Inflammatory macrophage treated with lipopolysaccharide for 4 hours (primary cell): ENCODE results near the gene TPD52L2.
"Not testable (repeated sequence)": the region's sequence is repeated elsewhere in the genome, so short reads cannot be mapped to it uniquely, and the experiment has no call there.

Experiments used
- DNase-seq: peaks from one replicate; pipeline ENCODE4 v3.0.0-alpha.2; 2020

Gene TPD52L2

DNA sequence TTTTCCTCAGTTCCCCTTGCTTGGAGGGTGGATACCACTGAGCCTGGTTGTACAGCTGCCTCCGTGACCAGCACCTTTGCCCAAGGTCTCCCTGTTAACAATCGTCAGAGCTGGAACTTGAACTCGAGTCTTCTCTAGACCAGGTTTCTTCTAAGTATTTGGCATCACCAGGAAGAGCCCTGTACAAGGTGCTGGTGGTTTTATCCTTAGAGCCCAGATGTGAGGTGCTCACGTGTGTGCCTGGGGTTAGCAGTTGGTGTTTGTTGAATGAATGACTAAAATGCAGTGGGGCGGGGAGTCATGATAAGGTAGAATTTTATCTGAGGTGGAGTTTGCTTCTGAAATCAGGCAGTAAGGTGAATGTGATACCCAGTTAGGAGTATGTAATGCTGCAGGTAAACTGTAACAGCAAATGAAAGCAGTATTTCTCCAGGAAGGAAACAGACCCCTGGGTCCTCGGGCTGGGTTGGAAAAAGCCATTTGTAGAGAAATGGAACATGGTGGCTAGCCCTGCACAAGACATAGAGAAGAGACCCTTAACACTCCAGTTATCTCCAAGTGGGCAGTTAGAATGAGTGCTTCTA is 33.0 kb downstream of the TPD52L2 start:
- no peak for DNase-seq

DNA sequence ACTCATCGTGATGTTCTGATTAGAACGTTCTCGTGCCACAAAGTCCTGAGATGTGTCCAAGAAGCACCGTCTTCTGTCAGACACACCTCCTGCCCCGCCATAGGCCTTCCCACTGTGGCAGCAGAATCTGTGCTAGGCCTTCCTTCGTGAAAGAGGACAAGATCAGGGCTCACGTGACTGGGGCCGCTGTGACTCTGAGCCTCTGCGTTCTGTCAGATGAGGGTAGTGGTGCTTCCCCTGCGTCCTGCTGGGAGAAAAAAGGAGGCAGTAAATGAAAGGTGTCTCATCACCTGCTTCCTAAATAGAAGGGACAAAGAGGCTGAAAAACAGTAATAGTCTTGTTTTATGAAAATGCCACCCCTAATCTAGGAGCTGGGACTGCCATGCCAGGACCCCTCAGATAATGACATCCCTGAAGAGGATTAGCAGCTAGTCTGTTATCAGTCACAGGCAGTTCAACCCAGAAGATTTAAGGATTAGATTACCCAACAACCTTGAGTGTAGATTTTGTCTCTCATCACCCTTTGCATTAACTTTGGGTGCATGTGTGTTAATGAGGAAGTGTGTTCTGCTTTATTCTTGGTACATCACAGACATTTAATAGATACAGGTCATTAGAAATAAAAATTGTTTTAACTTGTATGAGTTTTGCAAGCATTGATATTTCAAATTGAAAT is 34.0 kb downstream of the TPD52L2 start:
- peak; percentile 48 for DNase-seq

DNA sequence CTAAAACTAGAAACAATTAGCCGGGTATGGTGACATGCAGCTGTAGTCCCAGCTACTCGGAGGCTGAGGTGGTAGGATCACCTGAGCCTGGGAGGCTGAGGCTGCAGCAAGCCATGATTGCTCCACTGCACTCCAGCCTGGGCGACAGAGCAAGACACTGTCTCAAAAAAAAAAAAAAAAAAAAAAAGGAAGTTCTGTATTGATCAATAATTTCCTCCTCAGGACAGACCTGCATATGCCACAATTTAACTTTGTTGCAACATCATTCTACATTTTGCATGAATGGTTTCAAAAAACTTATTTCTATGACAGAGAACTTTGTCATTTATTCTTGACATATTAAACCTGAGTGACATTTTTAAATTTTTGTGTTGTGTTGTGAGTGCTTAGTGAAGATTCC is 35.3 kb downstream of the TPD52L2 start:
- DNase-seq: peak; percentile 85

DNA sequence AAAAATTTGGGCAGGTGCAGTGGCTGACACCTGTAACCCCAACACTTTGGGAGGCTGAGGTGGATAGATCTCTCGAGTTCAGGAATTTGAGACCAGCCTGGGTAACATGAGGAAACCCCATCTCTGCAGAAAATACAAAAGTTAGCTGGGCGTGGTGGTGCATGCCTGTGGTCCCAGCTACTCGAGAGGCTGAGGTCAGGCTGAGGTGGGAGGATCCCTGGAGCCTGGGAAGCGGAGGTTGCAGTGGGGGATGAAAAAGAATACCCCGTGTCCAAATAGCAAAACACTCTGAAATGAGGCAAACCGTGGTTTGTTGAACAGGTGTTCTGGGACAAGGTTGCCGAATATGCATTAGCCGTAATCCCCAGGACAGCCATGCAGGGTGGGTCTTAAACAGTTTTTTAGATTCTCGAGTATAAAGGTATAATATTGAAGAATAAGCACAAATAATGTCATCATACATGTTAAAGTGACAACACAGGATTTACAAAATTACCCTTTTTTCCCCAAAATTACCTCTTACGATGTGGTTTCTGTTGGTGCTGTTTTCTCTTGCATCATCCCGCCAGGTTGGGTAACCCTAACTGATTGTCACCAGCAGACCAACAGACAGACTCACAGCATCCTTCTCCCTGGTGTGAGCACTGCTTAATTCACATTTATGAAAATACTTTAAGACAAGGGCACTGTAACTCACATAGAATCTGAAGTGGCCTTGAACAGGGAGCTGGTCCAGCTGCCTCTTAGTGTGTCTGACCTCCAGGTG is 38.9 kb downstream of the TPD52L2 start:
- peak; percentile 69 for DNase-seq

DNA sequence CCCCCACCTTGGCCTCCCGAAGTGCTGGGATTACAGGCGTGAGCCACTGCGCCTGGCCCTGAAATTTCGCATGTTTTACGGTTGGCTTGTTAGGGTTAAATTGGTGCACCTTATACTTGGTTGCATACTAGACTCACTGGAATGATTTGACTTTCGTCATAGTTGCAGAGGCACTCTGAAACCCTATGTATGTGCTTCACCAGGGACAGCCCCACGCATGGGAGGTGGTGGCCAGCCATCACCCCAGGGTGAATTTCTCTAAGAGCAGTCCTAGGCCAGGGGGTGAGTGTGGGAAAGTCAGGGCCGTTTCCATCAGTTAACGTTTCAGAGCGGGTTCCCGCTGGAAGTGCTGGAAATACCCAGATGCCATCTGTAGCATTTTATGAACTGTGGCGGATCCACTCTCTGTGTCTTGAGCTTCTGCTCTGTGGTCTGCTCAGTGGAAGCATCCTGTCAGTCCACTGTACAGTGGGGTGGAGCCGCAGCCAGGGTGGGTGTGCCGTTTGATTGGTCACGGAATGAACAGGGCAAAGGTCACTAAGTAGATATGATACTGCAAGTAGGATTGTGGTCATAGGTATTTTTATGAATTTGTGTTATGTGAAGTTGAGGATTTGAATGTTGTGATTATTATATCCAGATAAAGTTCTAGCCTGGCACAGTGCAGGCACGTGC is 43.1 kb downstream of the TPD52L2 start:
- DNase-seq: no peak

DNA sequence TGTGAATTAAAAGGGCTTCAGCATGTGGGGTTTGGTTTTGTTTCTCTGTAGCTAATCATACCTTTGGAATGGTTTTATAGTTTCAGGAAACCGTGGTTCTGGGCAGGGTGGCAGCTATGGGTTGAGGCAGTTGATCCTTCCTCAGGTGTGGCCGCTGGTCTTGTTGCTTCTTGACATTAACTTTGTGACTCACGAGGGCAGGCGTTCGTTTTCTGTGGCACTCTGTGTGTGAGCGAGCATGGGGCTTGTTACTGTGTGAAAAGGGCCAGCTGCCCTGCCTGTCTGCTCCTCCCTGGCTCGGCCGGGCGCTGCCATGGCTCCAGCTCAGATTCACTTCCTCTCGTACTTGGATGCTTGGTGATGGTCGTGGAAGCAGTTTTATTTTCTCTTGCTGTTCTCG is 46.1 kb downstream of the TPD52L2 start:
- DNase-seq: peak; percentile 74

DNA sequence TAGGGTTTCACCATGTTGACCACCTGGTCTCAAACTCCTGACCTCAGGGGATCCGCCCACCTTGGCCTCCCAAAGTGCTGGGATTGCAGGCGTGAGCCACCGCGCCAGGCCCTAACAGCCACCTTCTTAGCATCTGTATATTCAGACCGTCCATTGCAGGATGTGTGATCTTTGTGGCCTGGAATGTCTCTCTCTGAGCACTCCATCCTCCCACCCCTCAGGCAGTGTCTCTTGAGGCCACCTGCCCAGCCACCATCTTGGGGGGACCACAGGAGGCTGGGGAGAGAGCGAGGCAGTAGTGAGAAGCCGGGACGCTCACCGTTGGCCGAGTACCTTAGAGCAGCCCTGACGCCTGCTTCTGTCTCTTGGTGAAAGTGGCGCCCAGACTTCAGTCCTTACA is 48.7 kb downstream of the TPD52L2 start:
- DNase-seq: no peak

DNA sequence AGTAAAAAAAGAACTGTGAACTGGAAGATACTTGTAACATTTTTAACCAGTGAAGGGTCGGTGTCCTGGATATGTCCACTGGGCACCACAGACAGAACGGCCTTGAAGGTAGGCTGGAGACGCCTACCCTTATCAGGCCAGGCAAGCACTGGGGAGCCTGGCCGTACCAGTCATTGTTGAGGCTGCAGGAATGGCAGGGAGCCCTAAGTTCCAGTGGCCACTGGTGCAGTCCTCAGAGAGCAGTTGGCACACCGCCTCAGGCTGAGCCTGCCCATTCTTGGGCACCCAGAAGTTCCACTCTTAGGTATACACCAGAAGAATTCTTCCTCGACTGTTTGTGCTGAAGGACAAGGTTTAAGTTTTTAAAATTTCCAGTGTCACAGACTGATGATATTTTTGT is 50.4 kb downstream of the TPD52L2 start:
- no peak for DNase-seq

DNA sequence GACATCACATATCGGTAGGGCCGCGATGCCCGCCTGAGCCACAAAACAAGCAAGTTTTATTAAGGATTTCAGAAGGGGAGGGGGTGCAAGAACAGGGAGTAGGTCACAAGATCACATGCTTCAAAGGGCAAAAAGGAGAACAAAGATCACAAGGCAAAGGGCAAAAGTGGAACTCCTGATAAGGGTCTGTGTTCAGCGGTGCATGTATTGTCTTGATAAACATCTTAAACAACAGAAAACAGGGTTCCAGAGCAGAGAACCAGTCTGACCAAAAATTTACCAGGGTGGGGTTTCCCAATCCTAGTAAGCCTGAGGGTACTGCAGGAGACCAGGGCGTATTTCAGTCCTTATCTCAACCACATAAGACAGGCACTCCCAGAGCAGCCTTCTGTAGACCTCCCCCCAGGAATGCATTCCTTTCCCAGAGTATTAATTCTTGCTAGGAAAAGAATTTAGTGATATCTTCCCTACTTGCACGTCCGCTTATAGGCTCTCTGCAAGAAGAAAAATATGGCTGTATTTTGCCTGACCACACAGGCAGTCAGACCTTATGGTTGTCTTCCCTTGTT is 51.4 kb downstream of the TPD52L2 start:
- not testable (repeated sequence) for DNase-seq

DNA sequence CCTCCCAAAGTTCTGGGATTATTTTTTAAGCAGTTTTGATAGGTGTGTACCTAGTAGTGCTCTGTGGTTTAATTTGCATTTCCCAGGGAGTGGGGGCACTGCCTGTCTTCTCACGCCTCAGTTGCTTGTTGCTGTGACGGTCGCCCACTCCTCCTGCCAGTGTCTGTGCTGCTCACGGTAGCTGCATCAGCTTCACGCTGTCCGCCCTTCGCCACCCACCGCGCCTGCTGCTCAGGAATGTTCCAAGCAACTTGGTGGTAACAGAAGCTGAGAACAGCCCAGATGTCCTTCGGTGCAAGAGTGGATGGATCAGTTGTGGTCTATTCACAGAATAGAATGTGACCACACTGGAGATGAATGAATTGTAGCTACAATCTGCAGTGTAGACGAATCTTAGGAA is 52.7 kb downstream of the TPD52L2 start:
- no peak for DNase-seq

DNA sequence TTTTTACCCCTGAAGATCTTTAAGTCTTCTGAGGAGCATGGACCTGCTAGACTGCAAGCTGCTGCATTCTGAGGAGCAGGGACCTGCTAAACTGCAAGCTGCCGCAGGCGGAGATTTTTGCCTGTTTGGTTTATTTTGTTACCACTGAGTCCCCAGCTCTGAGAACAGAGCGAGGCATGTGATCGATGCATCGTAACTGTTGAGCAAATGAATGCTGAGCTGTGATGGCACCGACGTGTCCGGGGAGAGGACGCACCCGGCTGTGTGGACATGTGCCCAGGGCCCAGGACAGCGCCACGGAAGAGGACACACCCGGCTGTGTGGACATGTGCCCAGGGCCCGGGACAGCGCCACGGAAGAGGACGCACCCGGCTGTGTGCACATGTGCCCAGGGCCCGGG is 54.1 kb downstream of the TPD52L2 start:
- no peak for DNase-seq

DNA sequence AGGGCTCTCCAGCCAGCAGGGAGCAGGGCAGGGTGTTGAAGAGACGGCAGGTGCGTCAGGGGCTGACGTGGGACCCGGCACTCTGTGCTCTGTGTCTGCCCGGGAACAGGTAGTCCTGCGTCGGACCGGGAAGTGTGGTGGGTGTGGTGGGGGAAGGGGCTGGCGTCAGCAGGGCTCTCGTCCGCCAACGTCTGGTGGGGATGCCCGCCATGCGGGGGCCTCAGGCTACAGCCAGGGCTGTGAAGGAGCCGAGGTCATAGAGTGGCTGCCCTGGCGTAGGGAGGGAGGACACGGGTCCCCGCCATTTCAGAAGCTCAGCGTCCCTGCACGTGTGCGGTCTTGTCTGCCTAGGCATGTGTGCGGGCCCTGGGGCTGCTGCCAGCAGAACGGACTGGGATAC is 55.2 kb downstream of the TPD52L2 start:
- DNase-seq: no peak

DNA sequence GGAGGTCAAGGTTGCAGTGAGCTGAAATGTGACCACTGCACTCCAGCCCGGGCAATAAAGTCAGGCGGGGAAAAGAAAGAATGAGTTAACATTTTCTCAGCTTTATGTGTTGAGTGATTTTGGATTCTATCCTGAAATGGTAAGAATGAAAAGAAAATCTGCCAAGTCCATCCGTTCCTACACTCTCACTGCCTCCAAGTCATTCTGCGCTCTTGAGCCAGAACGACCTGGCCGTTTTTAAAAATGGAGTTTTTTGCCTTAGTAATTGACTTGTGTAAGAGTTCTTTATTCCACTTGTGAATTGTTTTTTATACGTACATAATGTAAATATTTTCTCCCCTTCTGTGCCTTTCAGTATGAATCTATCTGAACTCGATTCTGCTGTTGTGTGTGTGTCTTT is 58.6 kb downstream of the TPD52L2 start:
- no peak for DNase-seq

DNA sequence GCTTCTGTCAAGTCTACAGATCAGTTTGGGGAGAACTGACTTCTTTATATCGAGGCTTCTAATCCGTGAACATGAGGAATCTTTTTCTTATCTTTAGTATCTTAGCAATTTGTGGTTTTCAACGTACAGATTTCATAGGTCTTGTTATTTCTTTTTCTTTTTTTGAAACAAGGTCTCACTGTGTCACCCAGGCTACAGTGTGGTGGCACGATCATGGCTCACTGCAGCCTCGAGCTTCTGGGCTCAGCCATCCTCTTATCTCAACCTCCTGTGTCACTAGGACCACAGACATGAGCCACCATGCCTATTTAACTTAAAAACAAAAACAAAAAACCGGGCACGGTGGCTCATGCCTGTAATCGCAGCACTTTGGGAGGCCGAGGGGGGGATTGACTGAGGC is 59.2 kb downstream of the TPD52L2 start:
- no peak for DNase-seq

DNA sequence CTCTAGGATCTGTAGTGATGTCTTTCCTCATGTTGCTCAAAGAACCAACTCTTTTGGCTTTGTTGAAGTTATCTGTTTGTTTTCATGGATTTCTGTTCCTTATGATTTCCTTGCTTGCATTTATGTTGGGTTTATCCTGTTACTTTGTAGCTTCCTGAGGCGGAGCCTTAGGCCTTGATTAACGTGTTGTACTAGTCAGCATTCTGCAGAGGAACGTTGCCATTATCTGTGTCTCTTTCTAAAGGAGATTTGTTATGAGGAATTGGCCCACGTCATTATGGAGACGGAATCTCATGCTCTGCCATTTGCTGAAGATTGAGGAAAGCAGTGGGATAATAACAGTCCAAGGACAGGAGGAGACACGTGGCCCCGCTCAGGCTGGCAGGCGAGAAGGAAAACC is 61.2 kb downstream of the TPD52L2 start:
- no peak for DNase-seq

DNA sequence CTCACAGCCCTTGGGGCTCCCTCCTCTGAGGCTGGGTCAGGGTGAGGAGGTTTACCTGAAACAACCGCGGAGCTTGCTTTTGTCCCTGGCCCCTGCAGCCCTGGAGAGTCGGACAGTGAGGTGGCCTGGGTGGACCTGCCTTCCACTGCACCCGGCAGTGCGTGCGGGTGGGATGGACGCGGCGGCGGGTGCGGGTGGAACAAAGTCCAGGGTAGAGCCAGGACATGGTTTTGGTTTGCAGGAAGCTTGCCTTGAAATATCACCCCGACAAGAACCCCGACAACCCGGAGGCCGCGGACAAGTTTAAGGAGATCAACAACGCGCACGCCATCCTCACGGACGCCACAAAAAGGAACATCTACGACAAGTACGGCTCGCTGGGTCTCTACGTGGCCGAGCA is 64.0 kb downstream of the TPD52L2 start:
- DNase-seq: no peak

DNA sequence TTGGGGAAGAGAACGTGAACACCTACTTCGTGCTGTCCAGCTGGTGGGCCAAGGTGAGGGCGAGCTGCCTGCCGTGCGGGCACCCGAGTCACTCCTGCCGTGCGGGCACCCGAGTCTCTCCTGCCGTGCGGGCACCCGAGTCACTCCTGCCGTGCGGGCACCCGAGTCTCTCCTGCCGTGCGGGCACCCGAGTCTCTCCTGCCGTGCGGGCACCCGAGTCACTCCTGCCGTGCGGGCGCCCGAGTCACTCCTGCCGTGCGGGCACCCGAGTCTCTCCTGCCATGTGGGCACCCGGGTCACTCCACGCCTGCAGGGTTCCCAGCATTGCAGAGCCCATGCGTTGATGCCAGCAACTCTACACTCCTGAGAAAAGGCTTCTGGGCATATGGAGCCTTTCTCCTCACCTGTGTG is 64.4 kb downstream of the TPD52L2 start:
- DNase-seq: not testable (repeated sequence)

DNA sequence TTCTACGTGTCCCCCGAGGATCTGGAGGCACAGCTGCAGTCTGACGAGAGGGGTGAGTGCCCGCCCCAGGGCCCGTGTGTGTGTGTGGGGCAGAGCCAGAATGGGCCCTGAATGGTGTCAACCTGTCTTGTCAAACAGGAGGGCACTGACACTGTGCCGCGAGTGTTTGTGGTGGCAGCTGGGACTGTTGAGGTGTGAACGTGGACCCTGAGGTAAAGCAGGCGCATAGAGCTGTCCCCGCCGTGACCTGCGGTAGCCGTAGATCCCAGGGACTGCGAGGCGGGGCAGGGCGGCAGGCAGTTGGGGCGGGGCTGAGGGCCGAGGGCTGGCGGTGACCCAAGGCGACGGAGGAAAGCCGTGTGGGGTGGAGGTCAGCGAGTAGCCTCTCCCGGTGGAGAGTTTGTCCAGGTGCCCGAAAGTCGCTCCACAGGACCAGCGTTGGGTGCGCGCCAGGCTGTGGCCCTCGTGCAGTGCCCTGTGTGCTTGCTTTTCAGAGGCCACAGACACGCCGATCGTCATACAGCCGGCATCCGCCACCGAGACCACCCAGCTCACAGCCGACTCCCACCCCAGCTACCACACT is 66.0 kb downstream of the TPD52L2 start:
- no peak for DNase-seq

DNA sequence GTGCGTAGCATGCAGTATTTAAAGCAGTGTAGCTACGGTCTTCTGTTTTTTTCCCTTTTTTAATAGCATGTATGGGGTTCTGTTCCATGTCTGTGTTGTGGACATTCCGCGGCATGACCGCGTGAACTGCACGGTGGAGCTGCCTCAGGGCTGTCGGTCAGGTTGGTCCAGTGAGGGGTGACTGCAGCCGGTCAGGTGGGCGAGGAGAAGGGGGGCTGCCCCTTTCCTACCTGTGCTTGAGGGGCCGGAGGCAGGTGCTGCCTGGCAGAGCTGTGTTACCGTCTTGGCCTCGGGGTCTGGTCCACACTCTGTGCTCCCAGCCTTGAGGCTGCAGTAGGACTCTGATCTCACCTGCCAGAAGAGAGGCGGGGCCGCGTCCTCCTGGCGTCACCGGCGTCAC is 66.7 kb downstream of the TPD52L2 start:
- no peak for DNase-seq

DNA sequence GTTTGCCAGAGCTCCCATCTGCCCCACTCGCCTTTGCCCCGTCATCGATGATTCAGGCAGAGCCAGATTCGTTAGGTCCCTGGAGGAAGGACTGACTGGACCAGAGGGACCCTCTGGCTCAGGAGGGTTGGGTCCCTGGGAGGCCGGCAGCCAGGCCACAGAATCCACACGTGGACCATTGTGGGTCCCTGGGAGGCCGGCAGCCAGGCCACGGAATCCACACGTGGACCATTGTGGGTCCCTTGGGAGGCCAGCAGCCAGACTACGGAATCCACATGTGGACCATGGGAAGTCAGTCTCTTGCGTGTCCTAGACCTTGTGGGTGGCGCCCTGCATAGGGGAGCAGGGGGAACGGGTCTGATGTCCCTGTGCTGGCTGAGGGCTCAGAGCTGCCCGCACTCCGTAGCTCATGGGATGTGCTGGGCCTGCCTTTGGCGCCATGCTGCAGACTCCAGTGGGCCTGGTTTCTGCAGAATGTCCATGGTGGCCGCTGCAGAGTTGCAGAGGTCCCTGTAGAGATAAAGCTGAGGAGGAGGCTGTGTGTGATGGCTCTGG is 67.6 kb downstream of the TPD52L2 start:
- DNase-seq: no peak

DNA sequence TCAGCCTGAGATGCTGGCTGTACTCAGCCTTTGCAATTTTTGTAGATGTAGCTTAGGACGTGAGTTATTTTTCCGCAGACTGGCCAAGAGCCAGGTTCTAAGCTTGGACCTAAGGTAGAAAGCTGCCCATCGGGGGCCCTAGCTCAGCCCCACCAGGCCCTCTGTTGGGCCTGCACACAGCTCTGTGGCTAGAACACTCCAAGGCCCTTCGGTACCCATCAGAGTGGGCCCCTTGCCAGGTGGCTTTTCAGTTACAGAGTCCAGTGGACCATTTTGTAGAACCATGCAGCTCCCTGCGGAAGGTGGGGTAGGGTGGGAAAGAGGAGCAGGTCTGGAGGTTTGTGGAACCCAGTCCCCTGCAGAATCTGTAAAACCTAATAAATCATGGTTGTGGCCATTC is 68.6 kb downstream of the TPD52L2 start:
- no peak for DNase-seq

DNA sequence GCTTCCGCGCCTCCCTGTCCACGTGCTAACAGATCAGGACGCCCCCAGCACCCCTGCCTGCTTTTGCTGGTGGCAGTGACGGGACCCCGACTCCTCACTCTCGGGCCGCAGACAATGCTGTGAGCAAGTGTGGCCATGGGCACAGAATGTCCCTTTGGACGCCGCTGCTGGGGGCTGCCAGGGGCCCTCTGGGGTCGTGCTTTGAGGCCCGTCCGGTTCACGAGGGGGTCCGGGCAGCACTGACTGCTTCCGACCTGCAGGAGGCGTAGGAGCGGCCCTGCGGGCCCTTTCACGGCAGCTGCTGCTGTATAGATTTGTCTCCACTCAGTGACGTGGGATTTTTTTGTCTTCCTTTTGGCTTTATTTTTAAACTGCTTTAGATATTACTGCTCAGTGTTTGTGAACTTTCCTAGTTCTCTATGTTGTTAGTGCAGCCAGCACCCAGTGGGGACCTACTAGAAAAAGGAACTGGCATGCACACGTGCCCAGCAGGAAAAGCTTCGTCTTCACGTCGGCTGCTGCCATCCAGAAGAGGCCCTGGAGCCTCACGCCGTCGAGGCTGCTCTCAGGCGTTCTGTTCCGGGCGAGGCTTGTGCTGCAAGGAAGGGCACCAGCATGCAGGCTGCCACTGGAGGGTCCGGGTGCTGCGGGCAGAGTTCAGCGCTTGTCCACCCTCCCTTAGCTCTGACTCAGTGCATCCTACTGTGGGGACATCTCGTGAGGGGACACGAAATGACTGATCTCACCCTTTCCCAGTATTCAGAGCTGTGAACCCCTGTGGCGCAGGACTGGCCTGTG is 69.4 kb downstream of the TPD52L2 start:
- DNase-seq: no peak
